ENCODE data around the gene NPHS1. TPM values are rescaled to one million over a fixed set of nuclear protein-coding genes. Genes with fewer than 3 reads are reported as not detected.
A peak's percentile ranks its signal among the peaks of the same experiment; 100 is the strongest.
"Not testable (repeated sequence)": the region's sequence is repeated elsewhere in the genome, so short reads cannot be mapped to it uniquely, and the experiment has no call there.

The NPHS1 gene
- total and polyA plus RNA-seq, 2 of the 8 experiments (the other 6 are each of a cell fraction or from before 2014, with no cell fraction given): 1.3 to 1.4 TPM

DNA sequence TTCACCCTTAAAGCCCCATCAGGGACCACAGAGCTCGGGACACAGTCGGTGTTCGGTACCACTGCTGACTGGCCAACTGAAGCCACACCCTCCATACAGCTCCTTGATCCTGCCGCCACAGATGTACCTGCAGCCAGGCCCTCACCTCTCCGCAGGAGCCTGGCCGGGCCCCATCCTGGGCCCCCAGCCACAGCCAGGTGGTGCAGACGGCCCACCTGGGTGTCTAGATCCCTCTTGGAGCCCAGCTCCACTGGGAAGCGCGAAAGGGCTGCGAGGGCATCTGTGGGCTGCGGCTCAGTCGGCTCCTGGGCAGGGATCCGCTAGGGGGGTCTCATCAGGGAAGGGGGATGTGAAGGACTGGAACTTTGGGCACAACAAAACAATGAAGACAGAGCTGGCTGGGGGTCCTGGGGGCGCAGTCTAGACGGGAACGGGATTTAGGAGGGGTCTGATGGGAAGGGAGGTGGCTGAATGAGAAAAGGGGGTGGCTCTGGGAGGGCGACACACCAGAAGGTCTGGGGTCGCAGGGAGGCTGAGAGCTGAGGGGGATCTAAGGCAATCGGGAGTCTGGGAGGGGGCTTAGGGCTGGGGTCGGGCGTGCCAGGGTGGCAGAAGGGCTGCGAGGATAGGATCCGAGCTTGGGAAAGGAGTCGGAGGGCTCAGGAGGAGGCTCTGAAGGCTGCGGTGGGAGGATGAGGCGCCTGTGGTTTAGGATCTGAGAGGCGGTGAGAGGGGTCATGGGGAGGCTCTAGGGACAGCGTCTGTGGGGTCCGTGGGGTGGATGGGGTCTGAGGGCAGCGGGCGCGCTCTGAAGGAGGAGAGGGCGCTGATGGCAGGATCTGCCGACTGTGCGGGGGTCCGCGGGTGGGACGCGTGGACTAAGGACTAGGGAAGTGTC is 55.4 kb downstream of the NPHS1 start (continued):
- TF ChIP-seq, protein P1, sequence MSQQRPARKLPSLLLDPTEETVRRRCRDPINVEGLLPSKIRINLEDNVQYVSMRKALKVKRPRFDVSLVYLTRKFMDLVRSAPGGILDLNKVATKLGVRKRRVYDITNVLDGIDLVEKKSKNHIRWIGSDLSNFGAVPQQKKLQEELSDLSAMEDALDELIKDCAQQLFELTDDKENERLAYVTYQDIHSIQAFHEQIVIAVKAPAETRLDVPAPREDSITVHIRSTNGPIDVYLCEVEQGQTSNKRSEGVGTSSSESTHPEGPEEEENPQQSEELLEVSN (IDR thresholded peaks at IDR 0.05): no peak
- TF ChIP-seq SUZ12 (IDR thresholded peaks at IDR 0.05; ENCODE audit: low read length) (peak; percentile 52; the same call in 1 of the 2 replicates), ASH2L (IDR thresholded peaks at IDR 0.05; ENCODE audit: low read length) (no peak), BRCA1 (IDR thresholded peaks at IDR 0.05; ENCODE audit: low read depth, low read length) (no peak), KDM4A (IDR thresholded peaks at IDR 0.05; ENCODE audit: low read depth, low read length, severe bottlenecking) (peak; percentile 57)

DNA sequence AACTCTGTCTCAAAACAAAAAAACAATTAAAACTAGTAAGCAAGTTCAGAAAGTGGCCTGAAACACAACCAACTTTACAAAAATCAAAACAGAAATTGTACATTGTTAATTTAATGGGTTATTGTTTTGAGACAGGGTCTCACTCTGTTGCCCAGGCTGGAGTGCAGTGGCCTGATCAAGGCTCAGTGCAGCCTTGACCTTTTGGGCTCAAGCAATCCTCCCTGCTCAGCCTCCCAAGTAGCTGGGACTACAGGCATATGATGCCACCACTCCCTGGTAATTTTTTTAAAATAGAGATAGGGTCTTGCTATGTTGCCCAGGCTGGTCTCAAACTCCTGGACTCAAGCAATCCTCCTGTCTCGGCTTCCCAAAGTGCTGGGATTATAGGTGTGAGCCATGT is 56.7 kb downstream of the NPHS1 start:
- H4K20me1 ChIP-seq (replicated peaks in 1 of 2; ENCODE audit: control insufficient read depth in 1 of 2, insufficient read depth in 2 of 2, low read length in 2 of 2); H2AK5ac ChIP-seq (ENCODE audit: low read depth, low read length); H2BK20ac ChIP-seq (ENCODE audit: low read length); H3K9ac ChIP-seq (replicated peaks in 1 of 4; ENCODE audit: extremely low read depth in 1 of 4, low read depth in 3 of 4, low read length in 3 of 4); H2BK5ac ChIP-seq (ENCODE audit: low read depth, low read length); FAIRE-seq; H3K4me3 ChIP-seq (ENCODE audit: extremely low read depth in 1 of 4, insufficient read depth in 2 of 4, low read depth in 3 of 4, low read length in 4 of 4); H2AFZ ChIP-seq (ENCODE audit: low read length); H3K56ac ChIP-seq (replicated peaks; ENCODE audit: insufficient read length, low read depth, low read length); H3K27ac ChIP-seq (ENCODE audit: low read depth, low read length); DNase-seq (ENCODE audit: low read depth in 1 of 2, low spot score in 2 of 2); H3K4ac ChIP-seq (replicated peaks; ENCODE audit: insufficient read length, low read depth, low read length); H3K4me2 ChIP-seq (ENCODE audit: insufficient read depth in 1 of 2, low read depth in 2 of 2, low read length in 2 of 2); H4K5ac ChIP-seq (ENCODE audit: insufficient read length, low read depth, low read length); H3K9me3 ChIP-seq (ENCODE audit: insufficient read depth in 2 of 2, low read depth in 1 of 2, low read length in 1 of 2); H3K14ac ChIP-seq (ENCODE audit: insufficient read length); H2BK15ac ChIP-seq (ENCODE audit: low read length); H3K18ac ChIP-seq (ENCODE audit: extremely low read depth, low read length); H4K91ac ChIP-seq (replicated peaks; ENCODE audit: insufficient read length, low read length); H3K79me2 ChIP-seq (ENCODE audit: control insufficient read depth in 1 of 2, insufficient read depth in 2 of 2, low read length in 2 of 2); H2BK12ac ChIP-seq (ENCODE audit: low read depth, low read length); H3K23ac ChIP-seq (ENCODE audit: insufficient read length); H2BK120ac ChIP-seq (replicated peaks; ENCODE audit: low read depth, low read length); H3K36me3 ChIP-seq (ENCODE audit: control insufficient read depth in 2 of 4, insufficient read depth in 4 of 4, low read length in 3 of 4); H4K8ac ChIP-seq (ENCODE audit: extremely low read depth, insufficient read depth, low read length); H3K79me1 ChIP-seq (ENCODE audit: low read depth, low read length): not testable (repeated sequence)
- Histone ChIP-seq H3K23me2 (ENCODE audit: low read depth, low read length) (peaks cover 11% of the 10 kb centered on the region; the same call in 1 of the 2 replicates), H3K27me3 (replicated peaks in 1 of 4; ENCODE audit: control insufficient read depth in 3 of 4, extremely low read depth in 1 of 4, insufficient read depth in 3 of 4, low read length in 3 of 4) (peaks cover 6 to 23% (median 20%) of the 10 kb centered on the region in 4 experiments), H3K4me1 (replicated peaks in 1 of 4; ENCODE audit: control insufficient read depth in 3 of 4, insufficient read depth in 4 of 4, low read length in 3 of 4) (peaks cover 0 to 16% (median 5%) of the 10 kb centered on the region in 4 experiments; a peak in 5 of 7 replicates)
- 100% methylated on average over 1 of the region's 1 CpG; no CpG with 5 or more reads in 1 of the 2 experiments for WGBS, 2 experiments (ENCODE audit: extremely low coverage in 1 of 2, insufficient coverage in 1 of 2, insufficient read length in 1 of 2, insufficient replicate concordance in 2 of 2, low coverage in 1 of 2, low lambda C conversion rate in 2 of 2, missing lambda C conversion rate in 1 of 2)
- CTCF ChIA-PET (ENCODE audit: partially characterized antibody): interaction anchor here (3.6 kb wide), 1 partner anchor 7 kb away, joined by 13 read pairs; no protein-coding TSS in a partner anchor
- POLR2A ChIA-PET (ENCODE audit: partially characterized antibody): interaction anchor here (0.6 kb wide), 1 partner anchor 287 kb away, joined by 3 read pairs; no protein-coding TSS in a partner anchor
